Measurements from ENCODE around the gene MAP1LC3C. TPM values are rescaled to one million over a fixed set of nuclear protein-coding genes. Genes with fewer than 3 reads are reported as not detected.
"Not testable (repeated sequence)": the region's sequence is repeated elsewhere in the genome, so short reads cannot be mapped to it uniquely, and the experiment has no call there.

Gene MAP1LC3C
- total RNA-seq, 1 experiment from 2014 or later: 0.91 TPM

GRCh38 chr1:242004751-242005495 is 6.0 kb upstream of the MAP1LC3C start:
- Histone ChIP-seq H3K27ac (no peak overlapping the region), H3K36me3 (no peaks in the 10 kb centered on the region), H3K4me3 (no peak overlapping the region), H3K27me3 (no peaks in the 10 kb centered on the region), H3K9me3 (replicated peaks) (no peaks in the 10 kb centered on the region), H3K4me1 (no peaks in the 10 kb centered on the region)
- DNase-seq: no peak

GRCh38 chr1:242002510-242002909 is 3.6 kb upstream of the MAP1LC3C start:
- no peak overlapping the region for H3K27ac ChIP-seq
- H3K4me3 ChIP-seq: no peak overlapping the region
- H3K4me1 ChIP-seq: peaks cover 5% of the 10 kb centered on the region
- no peak for DNase-seq
- no peaks in the 10 kb centered on the region for H3K27me3 ChIP-seq
- no peaks in the 10 kb centered on the region for H3K36me3 ChIP-seq
- no peaks in the 10 kb centered on the region for H3K9me3 ChIP-seq (replicated peaks)

- Histone ChIP-seq H3K9me3 (replicated peaks) (no peaks in the 10 kb centered on the region), H3K27me3 (no peaks in the 10 kb centered on the region), H3K36me3 (no peaks in the 10 kb centered on the region), H3K4me1 (peaks cover 5% of the 10 kb centered on the region), H3K4me3 (no peak overlapping the region), H3K27ac (no peak overlapping the region)
- no peak for DNase-seq
Observed at GRCh38 chr1:242002072-242002471, 3.2 kb upstream of the MAP1LC3C start.

GRCh38 chr1:242000434-242000833 is 1.5 kb upstream of the MAP1LC3C start:
- H3K4me3 ChIP-seq: no peak overlapping the region
- H3K27ac ChIP-seq: no peak overlapping the region
- DNase-seq: no peak
- H3K27me3 ChIP-seq: no peaks in the 10 kb centered on the region
- H3K9me3 ChIP-seq (replicated peaks): no peaks in the 10 kb centered on the region
- H3K4me1 ChIP-seq: peaks cover 5% of the 10 kb centered on the region
- no peaks in the 10 kb centered on the region for H3K36me3 ChIP-seq

DNA sequence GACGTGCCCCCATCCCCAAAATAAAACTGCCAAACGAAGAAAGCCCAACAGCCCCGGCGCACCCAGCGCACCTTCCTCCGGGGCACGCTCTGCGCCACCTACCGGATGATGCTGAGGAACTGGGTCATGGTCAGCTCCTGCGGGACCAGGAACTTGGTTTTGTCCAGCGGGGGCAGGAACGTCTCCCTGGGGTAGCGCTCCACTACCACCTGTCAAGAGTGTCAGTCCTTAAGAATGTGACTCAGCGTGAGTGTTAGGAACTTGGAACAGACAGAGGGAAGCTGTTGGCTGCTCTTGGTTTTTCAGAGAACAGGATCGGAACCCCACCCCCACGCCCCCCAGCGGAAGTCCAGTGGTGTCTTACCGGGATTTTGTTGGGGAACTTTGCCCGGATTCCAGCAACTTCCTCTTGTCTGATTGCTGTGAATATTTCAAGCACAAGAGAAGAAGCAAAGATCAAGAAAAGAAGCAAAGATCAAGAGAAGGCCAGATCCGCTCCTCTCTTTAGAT is 431 bp downstream of the MAP1LC3C start:
- Histone ChIP-seq H3K4me3 (peak overlapping the region; percentile 32), H3K9me3 (replicated peaks) (no peaks in the 10 kb centered on the region), H3K4me1 (peaks cover 6% of the 10 kb centered on the region), H3K27ac (0 out of 2 replicates have a peak overlapping the region, but pooled peaks have one; percentile 24), H3K27me3 (no peaks in the 10 kb centered on the region), H3K36me3 (no peaks in the 10 kb centered on the region)
- DNase-seq: peak; percentile 68 to 73

DNA sequence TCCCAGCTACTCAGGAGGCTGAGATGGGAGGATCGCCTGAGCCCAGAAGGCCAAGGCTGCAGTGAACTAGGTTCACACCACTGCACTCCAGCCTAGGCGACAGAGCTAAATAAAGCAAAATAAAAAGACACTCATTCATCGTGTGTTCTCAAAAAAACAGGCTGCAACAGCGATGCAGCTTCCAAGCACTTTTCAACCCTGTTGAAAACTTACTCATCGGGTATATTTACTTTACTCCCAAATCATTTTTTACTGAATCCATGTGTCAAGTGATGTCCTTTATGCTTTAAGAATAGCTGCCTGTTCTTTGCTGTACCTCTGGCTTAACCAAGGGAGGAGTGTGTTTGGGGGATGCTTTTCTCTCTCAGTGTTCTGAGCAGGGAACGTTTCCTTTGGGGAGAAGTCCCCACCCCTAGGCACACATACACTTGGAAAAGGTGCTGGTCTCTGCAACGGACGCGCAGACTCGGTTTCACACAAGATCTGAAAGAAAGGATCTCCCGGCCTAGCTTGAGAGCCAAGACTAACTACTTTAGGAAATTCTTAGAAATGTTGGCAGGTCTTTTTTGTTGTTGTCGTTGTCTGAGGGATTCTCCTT is 1.4 kb downstream of the MAP1LC3C start:
- no peak for DNase-seq
- H3K9me3 ChIP-seq (replicated peaks): no peaks in the 10 kb centered on the region
- no peak overlapping the region for H3K4me3 ChIP-seq
- peaks cover 12% of the 10 kb centered on the region for H3K4me1 ChIP-seq
- H3K27me3 ChIP-seq: no peaks in the 10 kb centered on the region
- H3K36me3 ChIP-seq: no peaks in the 10 kb centered on the region
- H3K27ac ChIP-seq: no peak overlapping the region

GRCh38 chr1:241994171-241994570 is 4.7 kb downstream of the MAP1LC3C start:
- H3K27me3 ChIP-seq: no peaks in the 10 kb centered on the region
- no peak for DNase-seq
- H3K4me3 ChIP-seq: no peak overlapping the region
- no peaks in the 10 kb centered on the region for H3K36me3 ChIP-seq
- H3K4me1 ChIP-seq: peaks cover 17% of the 10 kb centered on the region
- H3K9me3 ChIP-seq (replicated peaks): no peaks in the 10 kb centered on the region
- no peak overlapping the region for H3K27ac ChIP-seq

- H3K4me1 ChIP-seq: peaks cover 19% of the 10 kb centered on the region
- no peak overlapping the region for H3K4me3 ChIP-seq
- H3K27me3 ChIP-seq: no peaks in the 10 kb centered on the region
- no peak overlapping the region for H3K27ac ChIP-seq
- peak in 1 of 2 experiments; percentile 43 for DNase-seq
- no peaks in the 10 kb centered on the region for H3K36me3 ChIP-seq
- no peaks in the 10 kb centered on the region for H3K9me3 ChIP-seq (replicated peaks)
Observed at GRCh38 chr1:241992734-241993133, 6.2 kb downstream of the MAP1LC3C start.

DNA sequence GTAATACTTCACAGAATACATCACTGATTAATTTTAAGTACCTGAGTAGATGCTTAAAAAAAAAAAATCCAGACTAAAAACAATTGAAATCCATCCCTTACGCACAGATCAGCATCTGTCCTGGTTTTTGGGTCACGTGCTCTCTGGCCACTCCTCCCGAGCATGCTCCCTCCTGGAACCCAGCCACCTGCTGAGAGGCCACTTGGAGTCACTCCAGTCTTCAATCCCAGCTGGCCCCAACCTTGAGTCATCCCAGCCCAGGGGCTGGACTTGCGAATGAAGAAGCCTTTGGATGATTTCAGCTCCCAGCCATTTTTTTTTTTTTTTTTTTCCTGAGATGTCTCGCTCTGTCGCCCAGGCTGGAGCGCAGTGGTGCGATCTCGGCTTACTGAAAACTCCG is 8.9 kb downstream of the MAP1LC3C start:
- DNase-seq: peak; percentile 92 to 93
- H3K4me1 ChIP-seq: peaks cover 19% of the 10 kb centered on the region
- no peaks in the 10 kb centered on the region for H3K36me3 ChIP-seq
- peak overlapping the region; percentile 50; the same call in 1 of the 2 replicates for H3K27ac ChIP-seq
- H3K27me3 ChIP-seq: no peaks in the 10 kb centered on the region
- H3K4me3 ChIP-seq: no peak overlapping the region
- H3K9me3 ChIP-seq (replicated peaks): no peaks in the 10 kb centered on the region

- H3K27ac ChIP-seq; H3K9me3 ChIP-seq (replicated peaks); H3K4me3 ChIP-seq; DNase-seq; H3K36me3 ChIP-seq; H3K27me3 ChIP-seq: not testable (repeated sequence)
- peaks cover 18% of the 10 kb centered on the region for H3K4me1 ChIP-seq
Observed at GRCh38 chr1:241988389-241988930, 10.4 kb downstream of the MAP1LC3C start.

GRCh38 chr1:241985787-241986186 is 13.1 kb downstream of the MAP1LC3C start:
- H3K27me3 ChIP-seq: no peaks in the 10 kb centered on the region
- no peak overlapping the region for H3K4me3 ChIP-seq
- no peaks in the 10 kb centered on the region for H3K9me3 ChIP-seq (replicated peaks)
- H3K36me3 ChIP-seq: no peaks in the 10 kb centered on the region
- DNase-seq: peak in 1 of 2 experiments; percentile 55
- no peak overlapping the region for H3K27ac ChIP-seq
- H3K4me1 ChIP-seq: peaks cover 13% of the 10 kb centered on the region

- Histone ChIP-seq H3K27ac (no peak overlapping the region), H3K36me3 (no peaks in the 10 kb centered on the region), H3K4me1 (no peaks in the 10 kb centered on the region), H3K9me3 (replicated peaks) (no peaks in the 10 kb centered on the region), H3K4me3 (no peak overlapping the region), H3K27me3 (no peaks in the 10 kb centered on the region)
- no peak for DNase-seq
Observed at GRCh38 chr1:241979926-241980325, 19.0 kb downstream of the MAP1LC3C start.

DNA sequence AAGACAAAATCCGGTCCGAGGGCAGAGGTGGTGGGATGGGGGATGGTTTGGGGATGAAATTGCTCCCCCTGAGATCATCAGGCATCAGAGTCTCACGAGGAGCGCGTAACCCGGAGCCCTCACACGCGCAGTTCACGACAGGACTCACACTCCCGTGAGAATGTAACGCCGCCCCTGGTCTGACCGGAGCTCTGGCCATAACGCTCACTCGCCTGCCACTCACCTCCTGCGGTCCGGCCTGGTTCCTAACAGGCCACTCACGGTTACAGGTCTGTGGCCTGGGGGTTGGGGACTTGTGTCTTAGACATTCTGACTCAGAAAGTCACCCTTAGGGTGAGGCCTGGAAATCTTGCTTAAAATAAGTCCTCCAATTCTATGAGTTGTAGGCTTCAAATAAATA is 19.8 kb downstream of the MAP1LC3C start:
- H3K27me3 ChIP-seq: no peaks in the 10 kb centered on the region
- no peak for DNase-seq
- H3K36me3 ChIP-seq: no peaks in the 10 kb centered on the region
- H3K4me3 ChIP-seq: no peak overlapping the region
- H3K4me1 ChIP-seq: no peaks in the 10 kb centered on the region
- no peak overlapping the region for H3K27ac ChIP-seq
- H3K9me3 ChIP-seq (replicated peaks): no peaks in the 10 kb centered on the region

DNA sequence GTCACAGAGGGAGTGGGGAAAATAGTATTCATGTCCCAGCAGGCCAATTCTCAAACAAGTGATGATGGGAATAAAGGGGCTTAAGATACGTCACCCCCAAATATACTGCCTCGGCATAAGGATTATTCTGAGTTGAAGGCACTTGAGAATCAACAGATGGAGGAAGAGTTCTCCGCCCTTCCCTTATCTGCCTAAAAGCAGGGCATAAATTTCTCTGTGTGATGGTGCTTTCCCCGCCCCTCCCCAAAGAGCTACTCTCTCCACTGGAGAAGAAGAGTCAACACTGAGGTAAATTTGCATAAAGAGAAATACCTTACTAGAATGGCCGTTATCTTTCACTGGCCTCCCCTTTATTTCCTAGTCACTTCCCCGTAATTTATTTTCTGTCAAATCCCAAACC is 22.7 kb downstream of the MAP1LC3C start:
- no peak overlapping the region for H3K4me3 ChIP-seq
- DNase-seq: no peak
- no peaks in the 10 kb centered on the region for H3K9me3 ChIP-seq (replicated peaks)
- H3K36me3 ChIP-seq: no peaks in the 10 kb centered on the region
- no peaks in the 10 kb centered on the region for H3K4me1 ChIP-seq
- no peaks in the 10 kb centered on the region for H3K27me3 ChIP-seq
- H3K27ac ChIP-seq: no peak overlapping the region

GRCh38 chr1:241972703-241973369 is 26.1 kb downstream of the MAP1LC3C start:
- no peaks in the 10 kb centered on the region for H3K9me3 ChIP-seq (replicated peaks)
- no peaks in the 10 kb centered on the region for H3K4me1 ChIP-seq
- H3K27ac ChIP-seq: no peak overlapping the region
- no peaks in the 10 kb centered on the region for H3K27me3 ChIP-seq
- no peaks in the 10 kb centered on the region for H3K36me3 ChIP-seq
- DNase-seq: peak; percentile 50 to 57
- no peak overlapping the region for H3K4me3 ChIP-seq
